ENCODE measurements around the gene KRTAP3-2. TPM values are rescaled to one million over a fixed set of nuclear protein-coding genes. Genes with fewer than 3 reads are reported as not detected.
A peak's percentile ranks its signal among the peaks of the same experiment; 100 is the strongest.

Gene KRTAP3-2
- total RNA-seq, 4 donors from 2014 or later, result not detected

GRCh38 chr17:40974366-40974765, 25.3 kb downstream of the KRTAP3-2 start:
- Histone ChIP-seq H3K9me3 (peaks cover 0 to 4% (median 0%) of the 10 kb centered on the region in 4 donors), H3K27ac (replicated peaks in 1 of 4) (no peak overlapping the region), H3K36me3 (no peaks in the 10 kb centered on the region), H3K4me1 (no peaks in the 10 kb centered on the region), H3K27me3 (peaks cover 0 to 12% (median 0%) of the 10 kb centered on the region in 4 donors), H3K4me3 (no peak overlapping the region)
- no peak for DNase-seq (ENCODE audit: extremely low spot score)
- 88% methylated on average over 3 of the region's 3 CpGs for WGBS
- TF ChIP-seq POLR2AphosphoS5 (IDR thresholded peaks at IDR 0.05) (no peak), CTCF (IDR thresholded peaks at IDR 0.05) (no peak), EP300 (IDR thresholded peaks at IDR 0.05) (no peak), POLR2A (IDR thresholded peaks at IDR 0.05; ENCODE audit: low read depth) (no peak)
- intact Hi-C loops (cut with DNase I), result no loop called here

- no peak overlapping the region for H3K27ac ChIP-seq (replicated peaks in 1 of 4)
- H3K4me3 ChIP-seq, result no peak overlapping the region
- TF ChIP-seq CTCF (IDR thresholded peaks at IDR 0.05) (no peak), POLR2AphosphoS5 (IDR thresholded peaks at IDR 0.05) (no peak), EP300 (IDR thresholded peaks at IDR 0.05) (no peak), POLR2A (IDR thresholded peaks at IDR 0.05; ENCODE audit: low read depth) (no peak)
- no peaks in the 10 kb centered on the region for H3K4me1 ChIP-seq
- intact Hi-C loops (cut with DNase I), result no loop called here
- H3K27me3 ChIP-seq, result no peaks in the 10 kb centered on the region
- peaks cover 0 to 4% (median 0%) of the 10 kb centered on the region in 4 donors for H3K9me3 ChIP-seq
- WGBS, result 80% methylated on average over 1 of the region's 1 CpG
- H3K36me3 ChIP-seq, result no peaks in the 10 kb centered on the region
- DNase-seq (ENCODE audit: extremely low spot score), result no peak
These were observed 32.1 kb downstream of the KRTAP3-2 start for GRCh38 chr17:40967582-40967981.

- H3K27ac ChIP-seq (replicated peaks in 1 of 4), result no peak within 1 kb of the TSS
- peaks cover 0 to 4% (median 0%) of the 10 kb centered on the region in 4 donors for H3K9me3 ChIP-seq
- H3K4me1 ChIP-seq, result no peaks in the 10 kb centered on the region
- WGBS, result 59% methylated on average over 1 of the region's 1 CpG
- no peak within 1 kb of the TSS for H3K4me3 ChIP-seq
- no peaks in the 10 kb centered on the region for H3K27me3 ChIP-seq
- no peaks in the 10 kb centered on the region for H3K36me3 ChIP-seq
- TF ChIP-seq POLR2AphosphoS5 (IDR thresholded peaks at IDR 0.05), result no peak
- TF ChIP-seq CTCF (IDR thresholded peaks at IDR 0.05), result no peak
- TF ChIP-seq EP300 (IDR thresholded peaks at IDR 0.05), result no peak
- no peak for TF ChIP-seq POLR2A (IDR thresholded peaks at IDR 0.05; ENCODE audit: low read depth)
- intact Hi-C loops (cut with DNase I), result no loop called here
- no peak for DNase-seq (ENCODE audit: extremely low spot score)
These were observed 32.9 kb downstream of the KRTAP3-2 start, which contains the start of gene KRT39 for GRCh38 chr17:40966848-40967247. Gene KRT39, minus strand, starts transcription at chr17:40966948. Its CDS starts 92 bp downstream, at chr17:40966856.

- intact Hi-C loops (cut with DNase I), result no loop called here
- Histone ChIP-seq H3K27ac (replicated peaks in 1 of 4) (no peak overlapping the region), H3K4me1 (no peaks in the 10 kb centered on the region), H3K36me3 (no peaks in the 10 kb centered on the region), H3K9me3 (no peaks in the 10 kb centered on the region), H3K27me3 (peaks cover 0 to 9% (median 0%) of the 10 kb centered on the region in 4 donors), H3K4me3 (no peak overlapping the region)
- WGBS, result 45% methylated on average over 1 of the region's 1 CpG
- TF ChIP-seq CTCF (IDR thresholded peaks at IDR 0.05), result peak; percentile 21 to 58 (median 43)
- no peak for TF ChIP-seq EP300 (IDR thresholded peaks at IDR 0.05)
- DNase-seq (ENCODE audit: extremely low spot score), result no peak
These were observed 35.9 kb downstream of the KRTAP3-2 start for GRCh38 chr17:40963838-40964237.

- Histone ChIP-seq H3K36me3 (no peaks in the 10 kb centered on the region), H3K4me1 (no peaks in the 10 kb centered on the region), H3K27me3 (peaks cover 0 to 9% (median 0%) of the 10 kb centered on the region in 4 donors), H3K27ac (replicated peaks in 1 of 4) (no peak overlapping the region), H3K4me3 (no peak overlapping the region), H3K9me3 (no peaks in the 10 kb centered on the region)
- DNase-seq (ENCODE audit: extremely low spot score), result no peak
- intact Hi-C loops (cut with DNase I), result no loop called here
- 92% methylated on average over 4 of the region's 4 CpGs for WGBS
- no peak for TF ChIP-seq POLR2AphosphoS5 (IDR thresholded peaks at IDR 0.05)
- no peak for TF ChIP-seq POLR2A (IDR thresholded peaks at IDR 0.05; ENCODE audit: low read depth)
- no peak for TF ChIP-seq EP300 (IDR thresholded peaks at IDR 0.05)
- no peak for TF ChIP-seq CTCF (IDR thresholded peaks at IDR 0.05)
These were observed 37.6 kb downstream of the KRTAP3-2 start for GRCh38 chr17:40962059-40962561.

Data from esophagus muscularis mucosa (tissue), 4 donors.